ENCODE results near the gene USP49. TPM values are rescaled to one million over a fixed set of nuclear protein-coding genes. Genes with fewer than 3 reads are reported as not detected.

The USP49 gene
- total RNA-seq, 6 donors from 2014 or later, result 2.7 to 16.8 (median 4.3) TPM

GRCh38 chr6:41759905-41760579 is 135.1 kb downstream of the USP49 start:
- no peaks in the 10 kb centered on the region for H3K36me3 ChIP-seq
- no peak overlapping the region for H3K27ac ChIP-seq
- H3K4me3 ChIP-seq, result no peak overlapping the region
- no peaks in the 10 kb centered on the region for H3K9me3 ChIP-seq
- WGBS, 2 donors, result 87 to 92% methylated on average over 2 of the region's 2 CpGs
- TF ChIP-seq POLR2AphosphoS5 (IDR thresholded peaks at IDR 0.05) (no peak), EP300 (IDR thresholded peaks at IDR 0.05) (no peak), CTCF (IDR thresholded peaks at IDR 0.05) (no peak), POLR2A (IDR thresholded peaks at IDR 0.05) (no peak)
- H3K27me3 ChIP-seq, result no peaks in the 10 kb centered on the region
- no peaks in the 10 kb centered on the region for H3K4me1 ChIP-seq
- DNase-seq (no peak), ATAC-seq (ENCODE audit: low FRiP score in 2 of 2) (no peak)

GRCh38 chr6:41759106-41759904 is 135.9 kb downstream of the USP49 start:
- TF ChIP-seq CTCF (IDR thresholded peaks at IDR 0.05), result no peak
- TF ChIP-seq POLR2A (IDR thresholded peaks at IDR 0.05), result no peak
- no peak for TF ChIP-seq POLR2AphosphoS5 (IDR thresholded peaks at IDR 0.05)
- TF ChIP-seq EP300 (IDR thresholded peaks at IDR 0.05), result no peak
- Histone ChIP-seq H3K9me3 (no peaks in the 10 kb centered on the region), H3K4me3 (no peak overlapping the region), H3K36me3 (no peaks in the 10 kb centered on the region), H3K27me3 (no peaks in the 10 kb centered on the region), H3K27ac (no peak overlapping the region), H3K4me1 (no peaks in the 10 kb centered on the region)
- 85 to 88% methylated on average over 11 to 13 of the region's 13 CpGs for WGBS, 2 donors
- ATAC-seq (ENCODE audit: low FRiP score in 2 of 2) (peak; percentile 7 to 22), DNase-seq (no peak)

GRCh38 chr6:41758641-41759035 is 136.5 kb downstream of the USP49 start:
- Histone ChIP-seq H3K27me3 (no peaks in the 10 kb centered on the region), H3K9me3 (no peaks in the 10 kb centered on the region), H3K36me3 (no peaks in the 10 kb centered on the region), H3K4me1 (no peaks in the 10 kb centered on the region), H3K27ac (no peak overlapping the region), H3K4me3 (no peak overlapping the region)
- 86 to 87% methylated on average over 6 of the region's 6 CpGs for WGBS, 2 donors
- ATAC-seq (ENCODE audit: low FRiP score in 2 of 2) (no peak), DNase-seq (no peak)
- no peak for TF ChIP-seq POLR2AphosphoS5 (IDR thresholded peaks at IDR 0.05)
- TF ChIP-seq CTCF (IDR thresholded peaks at IDR 0.05), result no peak
- TF ChIP-seq EP300 (IDR thresholded peaks at IDR 0.05), result no peak
- no peak for TF ChIP-seq POLR2A (IDR thresholded peaks at IDR 0.05)

GRCh38 chr6:41757931-41758640 is 137.1 kb downstream of the USP49 start:
- Histone ChIP-seq H3K4me3 (no peak overlapping the region), H3K27me3 (no peaks in the 10 kb centered on the region), H3K9me3 (no peaks in the 10 kb centered on the region), H3K36me3 (no peaks in the 10 kb centered on the region), H3K27ac (no peak overlapping the region), H3K4me1 (no peaks in the 10 kb centered on the region)
- WGBS, 2 donors, result 68 to 71% methylated on average over 3 to 6 of the region's 8 CpGs
- no peak for DNase-seq
- no peak for ATAC-seq (ENCODE audit: low FRiP score in 2 of 2)
- TF ChIP-seq EP300 (IDR thresholded peaks at IDR 0.05) (no peak), POLR2A (IDR thresholded peaks at IDR 0.05) (no peak), CTCF (IDR thresholded peaks at IDR 0.05) (no peak), POLR2AphosphoS5 (IDR thresholded peaks at IDR 0.05) (no peak)
